ENCODE results near the gene ZNF143. TPM values are rescaled to one million over a fixed set of nuclear protein-coding genes. Genes with fewer than 3 reads are reported as not detected.

The ZNF143 gene
- total RNA-seq, 1 donor: 38.8 TPM

GRCh38 chr11:9573052-9573774 is 112.4 kb downstream of the ZNF143 start, which contains the start of gene WEE1:
Gene WEE1, plus strand, starts transcription at chr11:9573670. Its CDS starts 264 bp downstream, at chr11:9573934.
- DNase-seq (ENCODE audit: low read depth in 2 of 3, low spot score in 2 of 3): peak; percentile 75 to 98 (median 96)

GRCh38 chr11:9573775-9574621 is 113.2 kb downstream of the ZNF143 start:
- no peak for DNase-seq (ENCODE audit: low read depth in 2 of 3, low spot score in 2 of 3)

DNA sequence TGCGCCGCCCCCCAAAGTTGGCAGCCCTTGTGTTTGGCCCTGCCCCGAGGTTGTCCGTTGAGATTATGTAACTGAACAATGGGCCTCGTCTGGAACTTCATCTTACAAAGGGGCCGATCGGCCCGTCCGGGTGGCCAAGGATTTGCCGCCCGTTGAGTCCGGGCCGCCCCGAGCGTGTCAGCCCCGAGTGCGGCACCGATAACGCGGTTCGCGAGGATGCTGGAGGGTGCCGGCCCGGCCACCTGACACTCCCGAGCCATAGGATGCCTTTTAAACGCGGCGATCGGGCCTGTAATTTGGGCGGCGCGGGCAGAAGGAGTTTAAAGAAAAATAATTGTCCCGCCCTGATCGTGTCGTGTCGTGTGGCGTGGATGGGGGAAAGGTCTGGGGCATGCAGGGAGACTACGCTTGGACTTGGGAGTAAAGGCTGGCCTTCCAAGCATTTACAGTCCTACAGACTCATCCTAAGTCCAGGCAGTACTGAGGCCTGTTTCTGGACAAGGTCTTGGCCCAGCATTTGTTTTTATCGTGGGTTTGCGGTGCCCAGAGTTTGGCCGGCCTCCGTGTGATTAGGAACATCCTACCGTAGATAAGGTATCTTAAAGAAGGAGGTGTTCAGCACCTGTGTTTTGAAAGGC is 113.9 kb downstream of the ZNF143 start:
- peak in 2 of 3 donors; percentile 10 to 25 for DNase-seq (ENCODE audit: low read depth in 2 of 3, low spot score in 2 of 3)

GRCh38 chr11:9575260-9576240 is 114.7 kb downstream of the ZNF143 start:
- peak in 2 of 3 donors; percentile 17 to 24 for DNase-seq (ENCODE audit: low read depth in 2 of 3, low spot score in 2 of 3)

DNA sequence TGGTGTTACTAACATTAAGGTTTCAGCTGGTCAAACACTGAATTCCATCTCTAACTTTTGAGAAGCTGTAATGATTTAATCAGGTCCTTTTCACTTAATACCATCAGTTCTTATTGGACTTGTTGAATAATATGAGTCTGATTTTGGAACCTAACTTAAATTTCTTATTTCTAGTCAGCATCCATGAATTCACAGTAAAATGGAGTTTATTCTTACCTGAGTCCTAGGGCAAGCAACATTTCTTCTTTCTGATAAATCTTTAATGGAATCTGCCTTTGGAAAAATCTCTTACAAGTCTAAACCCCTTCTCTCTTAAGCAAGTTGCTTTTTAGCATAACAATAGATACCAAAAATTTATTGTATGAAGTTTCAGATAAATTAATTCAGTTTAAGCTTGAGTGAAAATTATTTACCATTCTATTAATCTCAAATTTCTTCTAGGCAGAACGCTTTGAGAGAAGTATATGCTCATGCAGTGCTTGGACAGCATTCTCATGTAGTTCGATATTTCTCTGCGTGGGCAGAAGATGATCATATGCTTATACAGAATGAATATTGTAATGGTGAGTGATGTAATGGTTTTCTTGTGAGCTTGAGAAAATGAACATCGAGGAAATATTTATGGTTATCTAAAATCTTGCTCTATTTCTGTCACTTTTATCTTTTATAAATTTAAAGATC is 116.0 kb downstream of the ZNF143 start:
- no peak for DNase-seq (ENCODE audit: low read depth in 2 of 3, low spot score in 2 of 3)

- DNase-seq (ENCODE audit: low read depth in 2 of 3, low spot score in 2 of 3): no peak
Measured at GRCh38 chr11:9577556-9577955, 116.7 kb downstream of the ZNF143 start.

Small RNA genes lying within 50 kb of the gene (small RNA-seq; reads per million reads assigned to genes)
- gene RF01210 (not detected), gene SNORA23 (792 reads per million, percentile 99 among the genes with 10 or more reads in this experiment)

Other genes starting within 250 kb of the ZNF143 start
- 433 TPM for gene DENND5A, start 195.7 kb upstream of the ZNF143 start, total RNA-seq
- gene TMEM41B, start 146.4 kb upstream of the ZNF143 start, total RNA-seq: 12.9 TPM
- 42.8 TPM for gene IPO7, start 76.4 kb upstream of the ZNF143 start, total RNA-seq
- gene WEE1, start 112.7 kb downstream of the ZNF143 start, total RNA-seq: 23.7 TPM
- 16.2 TPM for gene SWAP70, start 203.1 kb downstream of the ZNF143 start, total RNA-seq